Endothelial cell of umbilical vein (primary cell): ENCODE data around the gene MAFF. TPM values are rescaled to one million over a fixed set of nuclear protein-coding genes. Genes with fewer than 3 reads are reported as not detected.

ENCODE experiments used
- BruUV-seq: library from RNA; stranded (reverse); fragments of 400-500 nt; replicated peaks from 2 replicates; lab custom pipeline; 2021; lab: Mats Ljungman, UMichigan
- CTCF ChIA-PET: fragments of 300-600, 350-600 bp; sonication (Branson Sonifier 250); formaldehyde crosslinking; loops from one replicate; lab custom pipeline; 2021; ENCODE audit warnings: antibody characterized with exemption, inconsistent platforms; lab: Charles Lee
- POLR2A ChIA-PET: fragments of 300-600, 350-600 bp; sonication (Branson Sonifier 250); formaldehyde crosslinking; loops from one replicate; lab custom pipeline; 2021; ENCODE audit warnings: antibody characterized with exemption, inconsistent platforms; lab: Charles Lee
- DNase-seq: peaks from one replicate; pipeline ENCODE4 v3.0.0-alpha.2; 2011; ENCODE audit warnings: low read depth, low spot score
- FAIRE-seq: peaks from 2 replicates; lab custom pipeline; 2011; peaks lifted over from hg19 to GRCh38; lab: Jason Lieb, UNC
- H2AFZ ChIP-seq: 2 replicates; pipeline ENCODE4 v1.6.0; 2012; ENCODE audit warnings: low read depth, low read length, control low read depth, inconsistent platforms
- H3K27ac ChIP-seq: 2 replicates; pipeline ENCODE4 v1.5.1; 2011; ENCODE audit warnings: low read depth, mild to moderate bottlenecking, control low read depth, low read length, moderate library complexity; ENCODE audit not compliant: insufficient read depth
- H3K27me3 ChIP-seq, 2 experiments: 2 replicates each; pipeline versions ENCODE4 v1.6.0 to v1.6.1; 2011; ENCODE audit warnings: low read length in 2 of 2, mixed read lengths in 1 of 2; ENCODE audit not compliant: control insufficient read depth in 2 of 2, insufficient read depth in 2 of 2
- H3K36me3 ChIP-seq, 2 experiments: 2 replicates in 1 of 2; 3 replicates in 1 of 2; pipeline ENCODE4 v1.5.1; 2011; ENCODE audit warnings: low read length in 2 of 2, mild to moderate bottlenecking in 1 of 2, moderate library complexity in 1 of 2; ENCODE audit not compliant: control insufficient read depth in 2 of 2, insufficient read depth in 2 of 2; ENCODE audit errors: extremely low read depth in 1 of 2
- H3K4me1 ChIP-seq: 3 replicates; pipeline ENCODE4 v1.5.1; 2011; ENCODE audit warnings: mild to moderate bottlenecking, low read length; ENCODE audit not compliant: control insufficient read depth, insufficient read depth; ENCODE audit errors: extremely low read depth
- H3K4me2 ChIP-seq: 2 replicates; pipeline ENCODE4 v1.6.1; 2011; ENCODE audit warnings: low read length, control low read depth, mixed read lengths; ENCODE audit not compliant: insufficient read depth
- H3K4me3 ChIP-seq, 3 experiments: fragments of 200-600 bp in 1 of 3; sonication (generic), shearing (Covaris generic) in 1 of 3; replicated peaks in 1 of 3; 2 replicates each; pipeline ENCODE4 v1.5.1; 2011 to 2016; ENCODE audit warnings: control low read depth in 3 of 3, low read length in 3 of 3, mild to moderate bottlenecking in 2 of 3, inconsistent platforms in 1 of 3, low read depth in 1 of 3, moderate library complexity in 1 of 3; ENCODE audit not compliant: insufficient read depth in 1 of 3
- H3K79me2 ChIP-seq: 2 replicates; pipeline ENCODE4 v1.6.0; 2012; ENCODE audit warnings: low read length, inconsistent platforms; ENCODE audit not compliant: control insufficient read depth, insufficient read depth
- H3K9ac ChIP-seq: replicated peaks from 2 replicates; pipeline ENCODE3; 2011; ENCODE audit warnings: low read length, control low read depth; ENCODE audit not compliant: insufficient read depth; ENCODE audit errors: extremely low read depth
- H3K9me1 ChIP-seq: replicated peaks from 3 replicates; pipeline ENCODE4 v1.6.0; 2011; ENCODE audit warnings: mild to moderate bottlenecking, low read length; ENCODE audit not compliant: control insufficient read depth, insufficient read depth; ENCODE audit errors: extremely low read depth
- H3K9me3 ChIP-seq: replicated peaks from 2 replicates; pipeline ENCODE4 v1.5.1; 2012; ENCODE audit warnings: low read length, inconsistent platforms; ENCODE audit not compliant: control insufficient read depth, insufficient read depth
- H4K20me1 ChIP-seq: replicated peaks from 2 replicates; pipeline ENCODE3; 2011; ENCODE audit warnings: mild to moderate bottlenecking, low read length; ENCODE audit not compliant: control insufficient read depth, insufficient read depth; ENCODE audit errors: extremely low read depth
- CTCF ChIP-seq, 2 donors: IDR thresholded peaks; 1 replicate in 1 of 2; 2 replicates in 1 of 2; pipeline ENCODE4 v1.5.1; 2011; ENCODE audit warnings: low read length in 2 of 2, mild to moderate bottlenecking in 2 of 2, moderate library complexity in 2 of 2, control low read depth in 1 of 2, inconsistent platforms in 1 of 2, low read depth in 1 of 2; ENCODE audit not compliant: insufficient read depth in 1 of 2; ENCODE audit errors: extremely low read depth in 1 of 2
- EZH2 ChIP-seq: IDR thresholded peaks from 2 replicates; pipeline ENCODE4 v1.6.1; 2012; ENCODE audit warnings: borderline replicate concordance, low read depth, mild to moderate bottlenecking, moderate library complexity, low read length, inconsistent platforms; ENCODE audit not compliant: severe bottlenecking
- FOS ChIP-seq: IDR thresholded peaks from 2 replicates; pipeline ENCODE4 v1.6.1; 2011; ENCODE audit warnings: mild to moderate bottlenecking, low read length, moderate library complexity, borderline replicate concordance; ENCODE audit not compliant: insufficient read depth
- GATA2 ChIP-seq: IDR thresholded peaks from 2 replicates; pipeline ENCODE4 v1.7.0; 2011; ENCODE audit warnings: low read depth, mild to moderate bottlenecking, moderate library complexity, mixed read lengths, low read length; ENCODE audit not compliant: insufficient read length, insufficient read depth
- JUN ChIP-seq: IDR thresholded peaks from 2 replicates; pipeline ENCODE4 v1.6.1; 2011; ENCODE audit warnings: borderline replicate concordance, low read depth; ENCODE audit not compliant: insufficient read length, insufficient read depth
- MAX ChIP-seq: IDR thresholded peaks from 2 replicates; pipeline ENCODE4 v1.6.1; 2011; ENCODE audit not compliant: insufficient read depth, insufficient read length
- MYC ChIP-seq: IDR thresholded peaks from one replicate; pipeline ENCODE4 v1.6.1; 2011; ENCODE audit warnings: mild to moderate bottlenecking, low read depth, low read length
- POLR2A ChIP-seq: IDR thresholded peaks from 2 replicates; pipeline ENCODE4 v1.6.1; 2012; ENCODE audit warnings: low read depth, mild to moderate bottlenecking, control low read depth, low read length
- POLR2AphosphoS5 ChIP-seq: IDR thresholded peaks from 2 replicates; pipeline ENCODE4 v1.6.1; 2012; ENCODE audit warnings: low read depth, mild to moderate bottlenecking, control low read depth, low read length, moderate library complexity; ENCODE audit not compliant: insufficient read depth
- dilution Hi-C: fragments of 300-500 bp; cut with MboI; formaldehyde crosslinking; loops from one replicate; pipeline ENCODE4 v1.15.0; 2019; ENCODE audit warnings: low sequenced_read_pairs; ENCODE audit not compliant: extremely low pct_ligation_motif_present
- intact Hi-C: fragments of 100-400 bp; cut with micrococcal nuclease; formaldehyde crosslinking; loops from one replicate; pipeline ENCODE4 v1.10.0; 2022
- polyA plus RNA-seq, 4 experiments: library from polyadenylated mRNA; depleted of rRNA in 3 of 4; stranded (reverse) in 3 of 4; unstranded in 1 of 4; fragments of >200 nt; gene quantifications; 2 replicates each; pipeline versions ENCODE4 v1.2.1 to v1.2.3, GENCODE V29; 2011 to 2012; ENCODE audit warnings: missing spikeins in 1 of 4
- total RNA-seq: library from RNA; stranded (reverse); gene quantifications from 2 replicates; pipeline ENCODE4 v1.2.3, GENCODE V29; 2021

The MAFF gene
- total and polyA plus RNA-seq, 2 donors (not counting 3 experiments of a cell fraction or from before 2014, with no cell fraction given) = 29.0 to 61.2 TPM

- ChIA-PET CTCF (interaction anchor here (1.0 to 1.9 kb wide), 4 partner anchors 9 to 78 kb away, joined by 3 to 7 read pairs (median 4); partner anchors contain the start of genes MAFF and PLA2G6), POLR2A (interaction anchor here (1.2 kb wide), 1 partner anchor 9 kb away, joined by 3 read pairs; the partner anchor contains the start of gene MAFF)
- no peaks in the 10 kb centered on the region for H3K36me3 ChIP-seq
- H2AFZ ChIP-seq = no peak overlapping the region
- H3K9me3 ChIP-seq = no peaks in the 10 kb centered on the region
- no peaks in the 10 kb centered on the region for H4K20me1 ChIP-seq
- no peak overlapping the region for H3K9ac ChIP-seq
- H3K4me2 ChIP-seq = no peak overlapping the region
- TF ChIP-seq MYC (no peak), JUN (no peak), CTCF (IDR thresholded peaks at IDR 0.05; ENCODE audit: extremely low read depth in 1 of 2, insufficient read depth in 1 of 2, low read depth in 1 of 2, low read length in 2 of 2) (no peak), EZH2 (no peak), MAX (no peak), FOS (no peak), POLR2AphosphoS5 (no peak), GATA2 (no peak), POLR2A (no peak)
- H3K27me3 ChIP-seq = no peaks in the 10 kb centered on the region
- intact Hi-C loops = no loop called here
- H3K4me3 ChIP-seq = no peak overlapping the region
- FAIRE-seq = no peak
- dilution Hi-C loops = no loop called here
- peaks cover 2% of the 10 kb centered on the region for H3K4me1 ChIP-seq
- no peak overlapping the region for H3K27ac ChIP-seq
- no peaks in the 10 kb centered on the region for H3K79me2 ChIP-seq
- no peaks in the 10 kb centered on the region for H3K9me1 ChIP-seq
- no peak for DNase-seq
- BruUV-seq = no TSS peak
These were observed 9.3 kb upstream of the MAFF start for GRCh38 chr22:38192475-38192863.
